Measurements from ENCODE around the gene ZNF777. TPM values are rescaled to one million over a fixed set of nuclear protein-coding genes. Genes with fewer than 3 reads are reported as not detected.
"Not testable (repeated sequence)": the region's sequence is repeated elsewhere in the genome, so short reads cannot be mapped to it uniquely, and the experiment has no call there.

Gene ZNF777
- total RNA-seq, 2 experiments from 2014 or later: 11.7 to 12.5 TPM

GRCh38 chr7:149496642-149497391 is 36.0 kb upstream of the ZNF777 start:
- Mint-ChIP-seq H3K27me3 (no peaks in the 10 kb centered on the region), H3K4me3 (peak overlapping the region; percentile 93), H3K27ac (peak overlapping the region; percentile 93), H3K36me3 (ENCODE audit: low read depth) (peaks cover 14% of the 10 kb centered on the region), H3K9me3 (no peaks in the 10 kb centered on the region), H3K4me1 (ENCODE audit: low read depth) (peaks cover 28% of the 10 kb centered on the region)
- DNase-seq (peak; percentile 60), ATAC-seq (peak; percentile 26)
- CTCF ChIA-PET: interaction anchor here (1.3 to 1.8 kb wide), 3 partner anchors 15 to 211 kb away, joined by 4 to 9 read pairs (median 5); no protein-coding TSS in a partner anchor
- POLR2A ChIA-PET: interaction anchor here (1.5 to 1.8 kb wide), 2 partner anchors 10 to 73 kb away, joined by 4 to 6 read pairs; no protein-coding TSS in a partner anchor
- TF ChIP-seq, protein P1, sequence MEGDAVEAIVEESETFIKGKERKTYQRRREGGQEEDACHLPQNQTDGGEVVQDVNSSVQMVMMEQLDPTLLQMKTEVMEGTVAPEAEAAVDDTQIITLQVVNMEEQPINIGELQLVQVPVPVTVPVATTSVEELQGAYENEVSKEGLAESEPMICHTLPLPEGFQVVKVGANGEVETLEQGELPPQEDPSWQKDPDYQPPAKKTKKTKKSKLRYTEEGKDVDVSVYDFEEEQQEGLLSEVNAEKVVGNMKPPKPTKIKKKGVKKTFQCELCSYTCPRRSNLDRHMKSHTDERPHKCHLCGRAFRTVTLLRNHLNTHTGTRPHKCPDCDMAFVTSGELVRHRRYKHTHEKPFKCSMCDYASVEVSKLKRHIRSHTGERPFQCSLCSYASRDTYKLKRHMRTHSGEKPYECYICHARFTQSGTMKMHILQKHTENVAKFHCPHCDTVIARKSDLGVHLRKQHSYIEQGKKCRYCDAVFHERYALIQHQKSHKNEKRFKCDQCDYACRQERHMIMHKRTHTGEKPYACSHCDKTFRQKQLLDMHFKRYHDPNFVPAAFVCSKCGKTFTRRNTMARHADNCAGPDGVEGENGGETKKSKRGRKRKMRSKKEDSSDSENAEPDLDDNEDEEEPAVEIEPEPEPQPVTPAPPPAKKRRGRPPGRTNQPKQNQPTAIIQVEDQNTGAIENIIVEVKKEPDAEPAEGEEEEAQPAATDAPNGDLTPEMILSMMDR (IDR thresholded peaks at IDR 0.05): no peak
- intact Hi-C loops (cut with micrococcal nuclease): loop anchor here (5.0 kb wide), 1 partner anchor 75 kb away; no protein-coding TSS in a partner anchor

DNA sequence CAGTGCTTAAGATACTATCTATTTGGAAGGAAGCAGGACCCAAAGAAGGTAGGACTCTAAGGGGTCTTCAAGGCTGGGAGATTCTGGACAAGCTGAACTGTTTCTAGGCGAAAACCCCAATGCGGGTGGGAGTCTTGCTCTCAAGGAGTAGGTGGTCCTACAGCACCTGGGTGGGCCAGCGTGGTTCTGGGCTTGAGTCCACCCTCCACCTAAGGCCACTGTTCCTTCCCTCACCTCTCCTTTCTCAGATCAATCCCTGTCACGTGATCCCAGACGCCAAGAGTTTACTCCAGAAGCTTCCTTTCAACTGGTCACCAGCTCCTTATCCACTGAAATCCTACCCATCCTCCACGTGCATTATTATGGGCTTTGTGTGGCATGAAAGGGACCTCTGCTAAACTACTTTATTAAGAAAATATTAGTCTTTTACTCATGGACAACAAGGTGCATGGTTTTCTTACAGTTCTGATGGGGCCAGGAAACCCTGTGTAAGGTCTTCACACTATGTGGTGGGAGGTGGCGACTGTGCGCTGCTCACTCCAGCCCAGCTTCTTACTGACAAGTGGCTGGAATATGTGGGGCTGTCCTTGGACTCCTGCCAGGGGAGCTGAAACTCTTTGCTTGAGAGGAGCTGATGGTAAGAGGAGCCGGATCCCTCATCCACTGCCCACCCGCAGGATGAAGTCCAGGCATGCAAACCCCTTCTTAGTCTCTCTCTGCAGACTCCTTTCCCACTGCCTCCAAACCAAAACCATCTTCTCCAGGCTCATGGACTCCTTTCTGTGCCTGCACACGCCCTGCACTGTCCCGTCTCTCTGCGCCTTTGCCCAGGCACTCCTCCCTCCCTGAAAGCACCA is 35.2 kb upstream of the ZNF777 start:
- Mint-ChIP-seq H3K4me1 (ENCODE audit: low read depth) (peaks cover 28% of the 10 kb centered on the region), H3K4me3 (peak overlapping the region; percentile 93), H3K36me3 (ENCODE audit: low read depth) (peaks cover 18% of the 10 kb centered on the region), H3K27ac (peak overlapping the region; percentile 93), H3K27me3 (no peaks in the 10 kb centered on the region), H3K9me3 (no peaks in the 10 kb centered on the region)
- POLR2A ChIA-PET: interaction anchor here (0.6 to 1.8 kb wide), 7 partner anchors 9 to 104 kb away, joined by 3 to 6 read pairs (median 3); no protein-coding TSS in a partner anchor
- TF ChIP-seq, protein P1 (IDR thresholded peaks at IDR 0.05): no peak
- peak; percentile 44 for DNase-seq
- CTCF ChIA-PET: interaction anchor here (1.0 to 1.8 kb wide), 6 partner anchors 14 to 210 kb away, joined by 3 to 9 read pairs (median 4); partner anchors contain the start of gene ZNF777
- intact Hi-C loops (cut with micrococcal nuclease): loop anchor here (5.0 kb wide), 1 partner anchor 74 kb away; no protein-coding TSS in a partner anchor
- no peak for ATAC-seq

- peaks cover 20% of the 10 kb centered on the region for H3K4me1 Mint-ChIP-seq (ENCODE audit: low read depth)
- no peak overlapping the region for H3K4me3 Mint-ChIP-seq
- no peaks in the 10 kb centered on the region for H3K27me3 Mint-ChIP-seq
- intact Hi-C loops (cut with micrococcal nuclease): loop anchor here (5.0 kb wide), 1 partner anchor 73 kb away; no protein-coding TSS in a partner anchor
- no peaks in the 10 kb centered on the region for H3K9me3 Mint-ChIP-seq
- ATAC-seq: no peak
- CTCF ChIA-PET: interaction anchor here (1.0 to 1.8 kb wide), 5 partner anchors 13 to 185 kb away, joined by 3 to 7 read pairs (median 4); partner anchors contain the start of gene ZNF777
- no peak for DNase-seq
- H3K36me3 Mint-ChIP-seq (ENCODE audit: low read depth): peaks cover 23% of the 10 kb centered on the region
- POLR2A ChIA-PET: interaction anchor here (0.8 to 1.3 kb wide), 4 partner anchors 13 to 105 kb away, joined by 3 read pairs; no protein-coding TSS in a partner anchor
- TF ChIP-seq, protein P1 (IDR thresholded peaks at IDR 0.05): no peak
- peak overlapping the region; percentile 58 for H3K27ac Mint-ChIP-seq
Observed at GRCh38 chr7:149494738-149495368, 34.0 kb upstream of the ZNF777 start.

GRCh38 chr7:149493975-149494374 is 33.1 kb upstream of the ZNF777 start:
- H3K27me3 Mint-ChIP-seq; CTCF ChIA-PET; H3K27ac Mint-ChIP-seq; H3K9me3 Mint-ChIP-seq; H3K4me3 Mint-ChIP-seq; ATAC-seq; DNase-seq; intact Hi-C loops (cut with micrococcal nuclease): not testable (repeated sequence)
- Mint-ChIP-seq H3K36me3 (ENCODE audit: low read depth) (peaks cover 29% of the 10 kb centered on the region), H3K4me1 (ENCODE audit: low read depth) (peaks cover 20% of the 10 kb centered on the region)
- POLR2A ChIA-PET: interaction anchor here (0.7 kb wide), 1 partner anchor 12 kb away, joined by 4 read pairs; no protein-coding TSS in a partner anchor

DNA sequence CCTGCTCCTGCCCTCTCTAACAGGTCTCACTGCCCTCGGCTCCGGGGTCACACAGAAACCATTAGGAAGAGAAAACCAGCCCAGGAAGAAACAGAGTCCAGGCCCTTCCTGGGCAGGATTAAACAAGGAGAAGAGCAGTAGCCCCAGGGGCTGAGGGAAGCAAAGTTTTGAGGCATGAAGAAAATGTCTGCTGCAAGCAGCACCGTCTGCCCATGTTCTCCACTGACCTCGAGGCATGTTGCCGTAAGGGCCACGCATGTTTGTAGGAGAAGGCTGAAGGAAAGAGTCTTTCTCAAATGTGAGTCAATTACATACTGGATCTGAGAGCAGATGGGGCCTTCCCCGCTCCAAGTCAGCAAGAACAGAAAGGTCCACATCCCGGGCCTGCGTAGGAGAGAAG is 32.5 kb upstream of the ZNF777 start:
- no peak for DNase-seq
- H3K4me1 Mint-ChIP-seq (ENCODE audit: low read depth): peaks cover 20% of the 10 kb centered on the region
- no peaks in the 10 kb centered on the region for H3K27me3 Mint-ChIP-seq
- peak overlapping the region; percentile 34 for H3K27ac Mint-ChIP-seq
- TF ChIP-seq, protein P1 (IDR thresholded peaks at IDR 0.05): no peak
- H3K9me3 Mint-ChIP-seq: no peaks in the 10 kb centered on the region
- H3K4me3 Mint-ChIP-seq: no peak overlapping the region
- intact Hi-C loops (cut with micrococcal nuclease): no loop called here
- peaks cover 31% of the 10 kb centered on the region for H3K36me3 Mint-ChIP-seq (ENCODE audit: low read depth)
- ChIA-PET CTCF (no interaction called here), POLR2A (interaction anchor here (0.7 kb wide), 1 partner anchor 11 kb away, joined by 4 read pairs; no protein-coding TSS in a partner anchor)
- ATAC-seq: no peak

Measured in activated CD8-positive, alpha-beta T cell treated with anti-CD3 and anti-CD28 coated beads for 36 hours (primary cell).